Ascending aorta (tissue), 2 donors: ENCODE results near the gene CTXND1. TPM values are rescaled to one million over a fixed set of nuclear protein-coding genes. Genes with fewer than 3 reads are reported as not detected.

Experiments used
- DNase-seq, 2 donors: peaks; one replicate each; pipeline ENCODE4 v3.0.0-alpha.2; 2019; ENCODE audit warnings: low spot score in 2 of 2
- H3K27ac ChIP-seq, 2 donors: fragments of 200-600 bp; sonication (generic); one replicate each; pipeline ENCODE4 v1.5.1; 2016 to 2017; ENCODE audit warnings: mild to moderate bottlenecking in 1 of 2
- H3K27me3 ChIP-seq: fragments of 200-600 bp; sonication (generic); one replicate; pipeline ENCODE4 v1.5.1; 2017
- H3K36me3 ChIP-seq, 2 donors: fragments of 200-600 bp; sonication (generic); one replicate each; pipeline ENCODE4 v1.5.1; 2016
- H3K4me1 ChIP-seq, 2 donors: fragments of 200-600 bp; sonication (generic); one replicate each; pipeline ENCODE4 v1.5.1; 2016 to 2017; ENCODE audit warnings: mild to moderate bottlenecking in 1 of 2
- H3K4me3 ChIP-seq, 2 donors: fragments of 200-600 bp; sonication (generic); one replicate each; pipeline ENCODE4 v1.5.1; 2016 to 2017; ENCODE audit warnings: mild to moderate bottlenecking in 1 of 2
- H3K9me3 ChIP-seq, 2 donors: fragments of 200-600 bp; sonication (generic); one replicate each; pipeline ENCODE4 v1.5.1; 2016
- CTCF ChIP-seq, 3 experiments: fragments of 200-600 bp in 2 of 3; fragments of 450-650 bp in 1 of 3; sonication (generic) in 2 of 3; IDR thresholded peaks; one replicate each; pipeline ENCODE4 v1.5.1; 2016 to 2019; ENCODE audit warnings: antibody characterized with exemption in 3 of 3, mild to moderate bottlenecking in 1 of 3, moderate library complexity in 1 of 3
- intact Hi-C: fragments of 100-400 bp; cut with DNase I; formaldehyde crosslinking; loops from one replicate; pipeline ENCODE4 v1.15.1; 2023
- total RNA-seq: library from RNA; depleted of rRNA; stranded (reverse); fragments of >200 nt; gene quantifications from one replicate; pipeline ENCODE4 v1.1.0, GENCODE V29; 2016

Gene CTXND1
- total RNA-seq, 1 donor from 2014 or later, result 0.11 TPM

DNA sequence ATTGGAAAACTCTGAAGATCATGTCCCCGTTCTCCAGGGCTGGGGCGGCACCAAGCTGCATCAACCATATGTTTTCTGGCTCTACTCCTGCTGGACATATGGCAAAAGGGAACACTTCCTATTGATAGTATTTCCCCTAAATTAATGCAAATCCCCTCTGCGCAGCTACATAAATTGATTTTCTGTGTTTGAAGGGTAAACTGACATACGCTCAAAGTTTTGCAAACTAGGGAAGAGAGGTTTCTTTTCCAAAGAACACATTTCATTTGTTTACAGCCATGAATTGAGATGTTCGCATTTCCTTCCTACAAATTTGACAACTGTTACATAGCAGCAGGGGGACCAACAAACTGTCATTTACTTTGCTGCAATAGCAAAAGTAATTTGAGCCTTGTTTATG lies 35.9 kb downstream of the CTXND1 start:
- Histone ChIP-seq H3K36me3 (no peaks in the 10 kb centered on the region), H3K27ac (no peak overlapping the region), H3K27me3 (no peaks in the 10 kb centered on the region), H3K9me3 (no peaks in the 10 kb centered on the region), H3K4me3 (no peak overlapping the region), H3K4me1 (no peaks in the 10 kb centered on the region)
- no peak for DNase-seq
- TF ChIP-seq CTCF (IDR thresholded peaks at IDR 0.05), result no peak
- intact Hi-C loops, result no loop called here

DNA sequence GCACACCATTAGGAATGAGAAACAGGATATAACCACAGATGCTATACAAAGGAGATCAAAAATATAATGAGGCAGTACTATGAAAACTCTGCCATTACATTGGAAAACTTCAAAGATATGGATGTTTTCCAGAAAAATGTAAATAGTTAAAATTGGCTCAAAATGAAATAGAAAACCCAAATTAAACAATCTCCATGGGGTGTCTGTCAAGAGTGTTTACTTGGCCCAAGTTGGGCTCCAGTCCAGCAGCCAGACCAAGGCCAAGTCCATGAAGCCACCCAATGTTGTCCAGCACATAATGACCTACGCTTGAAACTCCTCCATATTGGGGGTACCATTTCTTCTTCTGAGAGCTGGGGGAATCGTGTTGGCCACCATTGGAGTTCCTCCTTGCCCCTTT lies 37.1 kb downstream of the CTXND1 start:
- H3K4me3 ChIP-seq, result no peak overlapping the region
- no peak for TF ChIP-seq CTCF (IDR thresholded peaks at IDR 0.05)
- no peaks in the 10 kb centered on the region for H3K4me1 ChIP-seq
- intact Hi-C loops, result no loop called here
- H3K27me3 ChIP-seq, result no peaks in the 10 kb centered on the region
- H3K9me3 ChIP-seq, result no peaks in the 10 kb centered on the region
- H3K36me3 ChIP-seq, result no peaks in the 10 kb centered on the region
- H3K27ac ChIP-seq, result no peak overlapping the region
- DNase-seq, result no peak

- Histone ChIP-seq H3K27ac (no peak overlapping the region), H3K4me3 (no peak overlapping the region), H3K4me1 (no peaks in the 10 kb centered on the region), H3K9me3 (no peaks in the 10 kb centered on the region), H3K27me3 (no peaks in the 10 kb centered on the region), H3K36me3 (no peaks in the 10 kb centered on the region)
- no peak for TF ChIP-seq CTCF (IDR thresholded peaks at IDR 0.05)
- DNase-seq, result no peak
- intact Hi-C loops, result no loop called here
Observed at GRCh38 chr15:80211976-80212375, 40.0 kb downstream of the CTXND1 start.

- Histone ChIP-seq H3K36me3 (no peaks in the 10 kb centered on the region), H3K27ac (no peak overlapping the region), H3K4me3 (no peak overlapping the region), H3K27me3 (no peaks in the 10 kb centered on the region), H3K9me3 (no peaks in the 10 kb centered on the region), H3K4me1 (no peaks in the 10 kb centered on the region)
- TF ChIP-seq CTCF (IDR thresholded peaks at IDR 0.05), result no peak
- DNase-seq, result no peak
- intact Hi-C loops, result no loop called here
Observed at GRCh38 chr15:80210611-80211573, 41.1 kb downstream of the CTXND1 start.

DNA sequence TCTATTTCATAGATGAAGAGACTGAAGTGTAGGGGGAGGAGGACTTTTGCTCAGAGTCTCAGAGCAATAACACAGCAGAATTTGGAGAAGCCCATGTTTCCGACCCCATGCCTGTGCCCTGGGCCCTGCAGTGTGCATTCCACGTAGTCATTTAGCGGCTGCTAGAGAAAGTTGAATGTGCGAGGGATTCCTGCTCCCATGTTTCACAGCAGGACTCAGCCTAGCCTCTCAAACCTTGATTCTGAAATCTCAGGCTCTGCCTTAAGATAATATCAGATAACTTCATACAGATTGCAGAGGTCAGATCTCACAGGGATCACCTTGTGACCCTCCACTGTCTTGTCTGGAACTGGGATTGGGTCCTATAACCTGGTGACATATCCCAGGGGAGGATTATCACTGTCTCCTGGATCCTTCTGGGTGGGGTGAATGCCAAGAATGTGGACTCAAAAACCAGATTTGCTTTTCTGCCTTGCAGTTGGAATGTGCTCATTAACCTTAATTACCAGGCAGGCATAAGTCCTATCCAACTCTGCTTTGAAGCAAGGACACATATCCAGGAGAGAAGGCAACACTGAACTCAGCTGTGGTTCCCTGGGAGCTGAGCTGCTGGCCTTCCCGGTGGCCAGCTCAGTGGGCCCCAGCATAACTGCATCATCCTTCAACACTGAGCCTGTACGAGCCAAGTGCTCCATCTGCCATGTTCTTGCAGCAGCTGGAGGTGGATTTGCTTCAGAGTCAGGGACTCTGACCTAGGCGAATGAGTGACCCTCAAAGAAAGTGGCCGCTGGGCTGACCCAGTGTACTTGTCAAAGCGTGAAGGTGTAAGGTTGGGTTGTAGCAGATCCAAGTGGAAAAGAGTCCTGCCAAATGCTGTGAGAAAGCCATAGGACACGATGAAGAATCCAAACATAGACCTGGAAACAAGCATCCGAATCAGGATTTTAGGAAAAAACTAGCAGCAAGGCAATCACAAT lies 43.0 kb downstream of the CTXND1 start:
- intact Hi-C loops, result no loop called here
- H3K4me3 ChIP-seq, result no peak overlapping the region
- H3K4me1 ChIP-seq, result no peaks in the 10 kb centered on the region
- H3K9me3 ChIP-seq, result no peaks in the 10 kb centered on the region
- no peak overlapping the region for H3K27ac ChIP-seq
- TF ChIP-seq CTCF (IDR thresholded peaks at IDR 0.05), result no peak
- no peaks in the 10 kb centered on the region for H3K36me3 ChIP-seq
- H3K27me3 ChIP-seq, result no peaks in the 10 kb centered on the region
- DNase-seq, result no peak
